NB4 (cell line): ENCODE data around the gene FBXO11.

Experiments
- DNase-seq: peaks from one replicate; pipeline ENCODE4 v3.0.0; 2010; ENCODE audit warnings: low read depth
- H3K4me3 ChIP-seq: one replicate; pipeline ENCODE4 v1.5.1; 2011; ENCODE audit warnings: mild to moderate bottlenecking, low read depth, low read length, moderate library complexity
- MYC ChIP-seq: IDR thresholded peaks from 2 replicates; pipeline ENCODE4 v1.6.1; 2011; ENCODE audit warnings: low read depth, low read length
- POLR2A ChIP-seq: IDR thresholded peaks from 2 replicates; pipeline ENCODE4 v1.6.1; 2011; ENCODE audit warnings: mild to moderate bottlenecking; ENCODE audit not compliant: insufficient read length; ENCODE audit errors: extremely low read depth
- TF ChIP-seq, protein P1 (sequence below): IDR thresholded peaks from one replicate; pipeline ENCODE4 v1.5.1; 2012; ENCODE audit warnings: low read depth, low read length
- TF ChIP-seq, protein P2 (sequence below): IDR thresholded peaks from 2 replicates; pipeline ENCODE4 v1.6.1; 2011; ENCODE audit warnings: low read depth, low read length

Gene FBXO11

DNA sequence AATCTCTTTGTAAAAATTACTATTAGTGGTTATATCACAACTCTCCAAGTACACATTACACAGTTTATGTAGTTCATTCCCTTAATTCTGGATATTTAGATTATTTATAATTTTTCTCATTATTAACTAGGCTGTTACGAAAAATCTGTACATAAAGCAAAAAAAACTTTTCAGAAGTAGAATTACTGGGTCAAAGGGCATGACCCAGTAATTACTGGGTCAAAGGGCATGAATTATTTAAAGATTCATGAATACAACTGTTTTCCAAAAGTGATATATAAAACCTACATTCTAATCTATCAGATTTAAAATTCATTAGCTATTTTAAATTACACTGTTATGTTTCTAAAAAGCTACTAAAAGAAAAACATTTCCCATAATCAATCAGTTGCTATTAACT is 68.0 kb downstream of the FBXO11 start:
- TF ChIP-seq, protein P1, sequence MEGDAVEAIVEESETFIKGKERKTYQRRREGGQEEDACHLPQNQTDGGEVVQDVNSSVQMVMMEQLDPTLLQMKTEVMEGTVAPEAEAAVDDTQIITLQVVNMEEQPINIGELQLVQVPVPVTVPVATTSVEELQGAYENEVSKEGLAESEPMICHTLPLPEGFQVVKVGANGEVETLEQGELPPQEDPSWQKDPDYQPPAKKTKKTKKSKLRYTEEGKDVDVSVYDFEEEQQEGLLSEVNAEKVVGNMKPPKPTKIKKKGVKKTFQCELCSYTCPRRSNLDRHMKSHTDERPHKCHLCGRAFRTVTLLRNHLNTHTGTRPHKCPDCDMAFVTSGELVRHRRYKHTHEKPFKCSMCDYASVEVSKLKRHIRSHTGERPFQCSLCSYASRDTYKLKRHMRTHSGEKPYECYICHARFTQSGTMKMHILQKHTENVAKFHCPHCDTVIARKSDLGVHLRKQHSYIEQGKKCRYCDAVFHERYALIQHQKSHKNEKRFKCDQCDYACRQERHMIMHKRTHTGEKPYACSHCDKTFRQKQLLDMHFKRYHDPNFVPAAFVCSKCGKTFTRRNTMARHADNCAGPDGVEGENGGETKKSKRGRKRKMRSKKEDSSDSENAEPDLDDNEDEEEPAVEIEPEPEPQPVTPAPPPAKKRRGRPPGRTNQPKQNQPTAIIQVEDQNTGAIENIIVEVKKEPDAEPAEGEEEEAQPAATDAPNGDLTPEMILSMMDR = no peak
- TF ChIP-seq MYC (no peak), POLR2A (no peak)
- TF ChIP-seq, protein P2, sequence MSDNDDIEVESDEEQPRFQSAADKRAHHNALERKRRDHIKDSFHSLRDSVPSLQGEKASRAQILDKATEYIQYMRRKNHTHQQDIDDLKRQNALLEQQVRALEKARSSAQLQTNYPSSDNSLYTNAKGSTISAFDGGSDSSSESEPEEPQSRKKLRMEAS = no peak
- DNase-seq = no peak
- H3K4me3 ChIP-seq = no peak overlapping the region

DNA sequence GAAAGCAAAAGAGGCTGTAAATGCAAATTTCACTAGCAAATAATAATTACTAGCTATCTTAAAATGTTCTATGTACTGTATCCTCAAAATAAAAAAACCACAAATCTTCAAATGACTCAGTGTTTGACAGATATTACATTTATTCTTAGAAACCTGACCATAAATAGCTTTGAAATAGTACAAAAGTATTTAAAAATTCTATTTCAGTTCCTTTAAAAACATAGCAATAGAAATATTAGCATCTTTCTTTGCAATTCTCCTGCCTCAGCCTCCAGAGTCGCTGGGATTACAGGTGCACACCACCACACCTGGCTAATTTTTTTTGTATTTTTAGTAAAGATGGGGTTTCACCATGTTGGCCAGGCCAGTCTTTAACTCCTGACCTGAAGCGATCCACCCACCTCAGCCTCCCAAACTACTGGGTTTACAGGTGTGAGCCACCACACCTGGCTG is 72.8 kb downstream of the FBXO11 start:
- DNase-seq = no peak
- H3K4me3 ChIP-seq = no peak overlapping the region
- TF ChIP-seq, protein P1 = no peak
- TF ChIP-seq POLR2A = no peak
- TF ChIP-seq, protein P2 = no peak
- no peak for TF ChIP-seq MYC

DNA sequence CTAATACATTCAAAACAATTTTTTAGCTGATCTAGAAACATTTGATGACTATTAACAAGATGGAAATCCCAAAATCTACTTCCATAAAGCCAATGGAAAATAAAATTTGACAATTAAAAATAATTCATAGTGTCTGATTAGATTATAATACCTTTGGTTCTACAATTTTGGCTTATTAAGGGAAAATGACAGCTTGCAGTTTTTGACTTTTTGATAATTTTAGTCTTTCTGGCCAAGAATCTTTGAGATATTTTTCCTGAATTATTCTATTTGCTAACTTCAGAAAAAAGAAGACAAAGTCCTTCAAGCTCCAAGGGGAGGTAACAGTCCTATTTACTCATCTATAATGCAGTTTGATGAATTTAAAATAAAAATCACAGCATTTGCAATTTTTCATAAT is 83.8 kb downstream of the FBXO11 start:
- TF ChIP-seq MYC (no peak), POLR2A (no peak)
- TF ChIP-seq, protein P2 = no peak
- TF ChIP-seq, protein P1 = no peak
- no peak overlapping the region for H3K4me3 ChIP-seq
- DNase-seq = no peak

DNA sequence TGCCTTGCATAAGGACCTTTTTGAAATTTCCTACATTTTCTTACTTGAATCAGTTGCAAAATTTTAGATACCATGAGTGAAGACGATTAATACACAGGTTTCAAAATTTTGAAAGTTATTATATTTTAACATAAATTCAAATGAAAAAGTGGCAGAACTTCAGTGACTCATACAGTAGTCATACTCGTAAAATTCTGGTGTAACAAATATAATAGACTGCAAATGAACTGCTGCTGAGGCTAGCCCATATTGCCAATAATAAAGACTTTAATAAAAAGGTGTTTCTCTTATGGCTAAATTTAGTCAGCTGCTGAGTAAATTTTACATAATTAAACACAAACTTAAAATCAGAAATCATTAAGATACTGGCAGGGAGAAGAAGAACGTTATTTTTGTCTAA is 86.5 kb downstream of the FBXO11 start:
- no peak for TF ChIP-seq MYC
- TF ChIP-seq, protein P1 = no peak
- H3K4me3 ChIP-seq = no peak overlapping the region
- peak; percentile 59 for DNase-seq

DNA sequence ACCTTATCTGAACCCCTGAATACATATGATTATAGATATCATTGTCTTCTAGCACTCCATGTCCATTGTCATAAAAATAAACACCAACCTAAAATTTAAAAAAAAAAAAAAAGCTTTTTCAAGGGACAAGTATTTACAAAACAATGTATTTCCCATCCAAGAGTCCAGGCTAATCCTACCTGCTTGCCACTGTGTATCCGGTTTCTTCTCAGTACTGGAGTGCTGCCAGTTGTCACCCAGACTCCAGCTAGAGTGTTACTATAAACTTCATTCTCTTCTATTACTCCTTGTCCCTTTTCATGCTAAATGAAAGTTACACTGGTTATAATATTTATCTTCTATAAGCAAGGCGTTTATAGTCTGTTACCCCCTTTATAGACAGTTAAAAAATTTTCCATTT is 87.5 kb downstream of the FBXO11 start:
- TF ChIP-seq, protein P1 = no peak
- TF ChIP-seq MYC (no peak), POLR2A (no peak)
- TF ChIP-seq, protein P2 = no peak
- DNase-seq = no peak
- no peak overlapping the region for H3K4me3 ChIP-seq

DNA sequence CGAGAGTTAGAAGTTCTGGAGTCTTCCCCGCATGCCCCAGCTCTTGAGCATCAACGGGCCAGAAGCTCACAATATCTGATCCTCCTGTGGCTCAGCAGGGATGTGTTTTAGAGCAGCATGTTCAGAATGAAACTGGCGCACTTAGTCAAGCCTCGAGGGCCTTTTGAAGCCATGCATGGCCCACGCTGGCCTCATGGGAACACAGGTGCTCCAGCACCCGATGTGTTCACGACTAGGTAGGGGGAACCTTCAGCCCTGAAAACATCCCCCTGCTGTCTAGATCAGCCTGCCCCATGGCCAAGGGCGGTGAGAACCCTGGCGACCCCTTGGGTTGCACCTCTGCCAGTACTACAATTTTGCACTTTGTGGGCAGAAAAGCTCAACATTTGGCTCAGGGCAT is 90.5 kb downstream of the FBXO11 start:
- TF ChIP-seq, protein P2 = no peak
- TF ChIP-seq MYC (no peak), POLR2A (no peak)
- TF ChIP-seq, protein P1 = no peak
- DNase-seq = no peak
- no peak overlapping the region for H3K4me3 ChIP-seq
